GM10266 (cell line): Measurements from ENCODE around the gene CFAP77.

Experiments used
- DNase-seq: peaks from one replicate; pipeline ENCODE4 v3.0.0; 2012; ENCODE audit errors: extremely low spot score
- CTCF ChIP-seq: IDR thresholded peaks from 2 replicates; pipeline ENCODE4 v1.5.1; 2012; ENCODE audit warnings: mild to moderate bottlenecking, low read depth; ENCODE audit not compliant: control insufficient read depth, insufficient read depth; ENCODE audit errors: missing control alignments

The CFAP77 gene

GRCh38 chr9:132609829-132610228 is 199.8 kb downstream of the CFAP77 start:
- no peak for DNase-seq
- TF ChIP-seq CTCF, result no peak

GRCh38 chr9:132610661-132611060 is 200.7 kb downstream of the CFAP77 start:
- no peak for DNase-seq
- TF ChIP-seq CTCF, result no peak

- TF ChIP-seq CTCF, result no peak
- DNase-seq, result no peak
Observed at GRCh38 chr9:132614324-132614723, 204.3 kb downstream of the CFAP77 start.

GRCh38 chr9:132615774-132616173 is 205.8 kb downstream of the CFAP77 start:
- TF ChIP-seq CTCF, result no peak

GRCh38 chr9:132616725-132617124 is 206.7 kb downstream of the CFAP77 start:
- no peak for DNase-seq
- no peak for TF ChIP-seq CTCF

More at GRCh38 chr9:132615774-132616173, 205.8 kb downstream of the CFAP77 start:
- no peak for DNase-seq

GRCh38 chr9:132622159-132622558 is 212.1 kb downstream of the CFAP77 start:
- TF ChIP-seq CTCF, result no peak
- DNase-seq, result no peak
